ENCODE data around the gene COL6A2. TPM values are rescaled to one million over a fixed set of nuclear protein-coding genes. Genes with fewer than 3 reads are reported as not detected.

The COL6A2 gene
- total and polyA plus RNA-seq, 2 experiments from 2014 or later = 509 to 832 TPM

DNA sequence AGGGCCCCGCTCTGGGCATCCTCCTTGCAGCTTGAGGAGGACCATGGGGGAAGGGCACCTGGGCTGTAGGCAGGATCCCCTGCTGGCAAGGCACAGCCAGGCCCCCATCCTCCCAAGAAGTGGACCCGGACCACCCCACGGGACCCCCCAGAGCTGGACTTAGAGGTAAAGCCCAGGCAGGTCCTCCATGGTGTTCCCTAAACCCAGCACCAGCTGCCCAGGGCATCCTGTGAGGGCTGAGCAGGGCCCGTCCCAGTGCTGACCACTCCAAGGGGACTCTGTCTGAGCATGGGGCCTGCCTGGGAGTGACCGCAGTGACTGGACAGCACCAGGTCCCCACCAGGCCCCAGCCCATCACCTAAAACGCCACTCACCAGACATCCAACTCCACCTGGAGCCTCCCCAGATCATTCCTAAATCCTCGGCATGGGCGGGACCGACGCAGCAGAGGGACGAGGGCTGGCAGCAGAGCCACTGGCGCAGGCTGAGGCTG is 21.3 kb downstream of the COL6A2 start:
- Histone ChIP-seq H2AFZ (no peak overlapping the region), H3K27me3 (no peaks in the 10 kb centered on the region), H3K4me2 (no peak overlapping the region), H3K9me3 (ENCODE audit: low read depth) (no peaks in the 10 kb centered on the region), H4K20me1 (ENCODE audit: insufficient read depth, poor library complexity, severe bottlenecking) (no peaks in the 10 kb centered on the region), H3K9me2 (replicated peaks; ENCODE audit: insufficient read depth) (no peaks in the 10 kb centered on the region), H3K4me1 (ENCODE audit: insufficient read depth) (no peaks in the 10 kb centered on the region), H3K4me3 (no peak overlapping the region), H3K36me3 (replicated peaks; ENCODE audit: insufficient read depth, low read depth) (no peaks in the 10 kb centered on the region), H3K27ac (no peak overlapping the region), H3K79me2 (no peaks in the 10 kb centered on the region)
- DNase-seq (ENCODE audit: low spot score) = no peak
- no peak for TF ChIP-seq EZH2phosphoT487 (IDR thresholded peaks at IDR 0.05; ENCODE audit: low read depth, severe bottlenecking, unreplicated experiment)
- TF ChIP-seq CTCF (IDR thresholded peaks at IDR 0.05; ENCODE audit: poor library complexity) = no peak
- TF ChIP-seq EZH2 (IDR thresholded peaks at IDR 0.05; ENCODE audit: borderline replicate concordance) = no peak
- WGBS (ENCODE audit: low lambda C conversion rate, missing lambda C conversion rate) = 97% methylated on average over 12 of the region's 12 CpGs

GRCh38 chr21:46119637-46120271 is 21.8 kb downstream of the COL6A2 start:
- Histone ChIP-seq H3K27me3 (no peaks in the 10 kb centered on the region), H3K27ac (no peak overlapping the region), H3K79me2 (no peaks in the 10 kb centered on the region), H2AFZ (no peak overlapping the region), H3K9me3 (ENCODE audit: low read depth) (no peaks in the 10 kb centered on the region), H3K36me3 (replicated peaks; ENCODE audit: insufficient read depth, low read depth) (no peaks in the 10 kb centered on the region), H3K4me1 (ENCODE audit: insufficient read depth) (no peaks in the 10 kb centered on the region), H3K4me2 (no peak overlapping the region), H4K20me1 (ENCODE audit: insufficient read depth, poor library complexity, severe bottlenecking) (no peaks in the 10 kb centered on the region), H3K4me3 (no peak overlapping the region), H3K9me2 (replicated peaks; ENCODE audit: insufficient read depth) (no peaks in the 10 kb centered on the region)
- DNase-seq (ENCODE audit: low spot score) = no peak
- no peak for TF ChIP-seq CTCF (IDR thresholded peaks at IDR 0.05; ENCODE audit: poor library complexity)
- TF ChIP-seq EZH2phosphoT487 (IDR thresholded peaks at IDR 0.05; ENCODE audit: low read depth, severe bottlenecking, unreplicated experiment) = no peak
- no peak for TF ChIP-seq EZH2 (IDR thresholded peaks at IDR 0.05; ENCODE audit: borderline replicate concordance)
- 96% methylated on average over 12 of the region's 14 CpGs for WGBS (ENCODE audit: low lambda C conversion rate, missing lambda C conversion rate)

GRCh38 chr21:46120301-46121285 is 22.7 kb downstream of the COL6A2 start:
- no peaks in the 10 kb centered on the region for H3K27me3 ChIP-seq
- H3K9me3 ChIP-seq (ENCODE audit: low read depth) = no peaks in the 10 kb centered on the region
- H3K9me2 ChIP-seq (replicated peaks; ENCODE audit: insufficient read depth) = no peaks in the 10 kb centered on the region
- H3K36me3 ChIP-seq (replicated peaks; ENCODE audit: insufficient read depth, low read depth) = no peaks in the 10 kb centered on the region
- H4K20me1 ChIP-seq (ENCODE audit: insufficient read depth, poor library complexity, severe bottlenecking) = no peaks in the 10 kb centered on the region
- WGBS (ENCODE audit: low lambda C conversion rate, missing lambda C conversion rate) = 96% methylated on average over 23 of the region's 26 CpGs
- H3K27ac ChIP-seq = no peak overlapping the region
- H3K4me1 ChIP-seq (ENCODE audit: insufficient read depth) = no peaks in the 10 kb centered on the region
- TF ChIP-seq CTCF (IDR thresholded peaks at IDR 0.05; ENCODE audit: poor library complexity) (no peak), EZH2phosphoT487 (IDR thresholded peaks at IDR 0.05; ENCODE audit: low read depth, severe bottlenecking, unreplicated experiment) (no peak), EZH2 (IDR thresholded peaks at IDR 0.05; ENCODE audit: borderline replicate concordance) (no peak)
- no peak overlapping the region for H3K4me3 ChIP-seq
- H2AFZ ChIP-seq = no peak overlapping the region
- H3K79me2 ChIP-seq = no peaks in the 10 kb centered on the region
- DNase-seq (ENCODE audit: low spot score) = no peak
- H3K4me2 ChIP-seq = no peak overlapping the region
